ENCODE data around the gene NDUFB2. TPM values are rescaled to one million over a fixed set of nuclear protein-coding genes. Genes with fewer than 3 reads are reported as not detected.

Gene NDUFB2
- total and polyA plus RNA-seq, 2 of the 13 experiments (the other 11 are each of a cell fraction or from before 2014, with no cell fraction given) = 206 to 221 TPM

DNA sequence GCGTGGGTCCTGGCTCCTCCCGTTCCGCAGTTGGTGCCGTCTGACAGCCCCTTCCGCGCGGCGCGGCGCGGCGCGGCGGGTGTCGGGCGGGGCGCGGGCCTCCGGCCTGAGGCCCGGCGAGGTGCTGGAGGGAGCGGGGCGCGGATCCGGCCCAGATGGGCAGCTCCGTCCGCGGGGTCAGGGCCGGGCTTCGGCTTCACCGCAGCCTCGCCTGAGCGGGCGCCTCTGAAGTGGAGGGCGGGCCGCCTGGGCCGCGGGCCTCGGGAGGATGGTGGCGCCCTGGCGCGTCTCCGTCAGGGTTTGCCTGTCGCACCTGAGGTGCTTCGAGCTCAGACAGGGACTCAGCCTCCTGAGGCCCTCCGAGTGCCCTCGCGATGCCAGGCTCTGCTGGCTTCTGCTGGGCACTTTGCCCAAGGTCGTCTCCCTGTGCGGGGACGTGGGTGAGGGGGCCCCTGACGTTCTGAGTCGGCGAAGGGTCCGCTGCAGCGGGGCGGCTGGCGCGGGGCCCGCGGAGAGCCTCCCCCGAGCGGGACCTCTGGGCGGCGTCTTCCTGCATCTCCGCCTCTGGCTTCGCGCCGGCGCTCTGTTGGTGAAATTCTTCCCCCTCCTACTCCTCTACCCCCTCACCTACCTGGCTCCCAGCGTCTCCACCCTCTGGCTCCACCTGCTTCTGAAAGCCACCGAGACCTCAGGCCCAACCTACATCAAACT, 23.3 kb upstream of the NDUFB2 start (continued):
- no peak for TF ChIP-seq FIP1L1 (IDR thresholded peaks at IDR 0.05; ENCODE audit: borderline replicate concordance, insufficient read depth, low read depth, low read length)
- TF ChIP-seq CENPT (CRISPR knock-in tag; IDR thresholded peaks at IDR 0.05; ENCODE audit: low read depth) = 0 out of 2 replicates have a peak, but pooled peaks have one; percentile 41
- no peak for TF ChIP-seq ZBTB8A (CRISPR knock-in tag; IDR thresholded peaks at IDR 0.05; ENCODE audit: borderline replicate concordance, low read depth)
- TF ChIP-seq EHMT2 (IDR thresholded peaks at IDR 0.05; ENCODE audit: borderline replicate concordance, low read depth, low read length) = no peak
- no peak for TF ChIP-seq ZNF619 (CRISPR knock-in tag; IDR thresholded peaks at IDR 0.05)
- no peak for TF ChIP-seq JUNB (CRISPR knock-in tag; IDR thresholded peaks at IDR 0.05; ENCODE audit: borderline replicate concordance)
- TF ChIP-seq BATF2 (CRISPR knock-in tag; IDR thresholded peaks at IDR 0.05) = no peak
- 0 out of 2 replicates have a peak, but pooled peaks have one; percentile 3 for TF ChIP-seq ATF3 (CRISPR knock-in tag; IDR thresholded peaks at IDR 0.05)
- TF ChIP-seq ZFP90 (CRISPR knock-in tag; IDR thresholded peaks at IDR 0.05; ENCODE audit: borderline replicate concordance) = no peak
- no peak for TF ChIP-seq MED13 (CRISPR knock-in tag; IDR thresholded peaks at IDR 0.05)
- TF ChIP-seq ZMYM3 (CRISPR knock-in tag; IDR thresholded peaks at IDR 0.05) = no peak
- TF ChIP-seq ZNF558 (CRISPR knock-in tag; IDR thresholded peaks at IDR 0.05; ENCODE audit: borderline replicate concordance) = no peak; the same call in 1 of the 2 replicates
- peak; percentile 10 for TF ChIP-seq AGO2 (optimal IDR thresholded peaks at IDR 0.05; ENCODE audit: low read depth, low read length)
- no peak for TF ChIP-seq ARID5B (CRISPR knock-in tag; IDR thresholded peaks at IDR 0.05)
- TF ChIP-seq, protein P1, sequence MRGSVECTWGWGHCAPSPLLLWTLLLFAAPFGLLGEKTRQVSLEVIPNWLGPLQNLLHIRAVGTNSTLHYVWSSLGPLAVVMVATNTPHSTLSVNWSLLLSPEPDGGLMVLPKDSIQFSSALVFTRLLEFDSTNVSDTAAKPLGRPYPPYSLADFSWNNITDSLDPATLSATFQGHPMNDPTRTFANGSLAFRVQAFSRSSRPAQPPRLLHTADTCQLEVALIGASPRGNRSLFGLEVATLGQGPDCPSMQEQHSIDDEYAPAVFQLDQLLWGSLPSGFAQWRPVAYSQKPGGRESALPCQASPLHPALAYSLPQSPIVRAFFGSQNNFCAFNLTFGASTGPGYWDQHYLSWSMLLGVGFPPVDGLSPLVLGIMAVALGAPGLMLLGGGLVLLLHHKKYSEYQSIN (CRISPR knock-in tag; IDR thresholded peaks at IDR 0.05; ENCODE audit: borderline replicate concordance) = no peak
- TF ChIP-seq, protein P2, sequence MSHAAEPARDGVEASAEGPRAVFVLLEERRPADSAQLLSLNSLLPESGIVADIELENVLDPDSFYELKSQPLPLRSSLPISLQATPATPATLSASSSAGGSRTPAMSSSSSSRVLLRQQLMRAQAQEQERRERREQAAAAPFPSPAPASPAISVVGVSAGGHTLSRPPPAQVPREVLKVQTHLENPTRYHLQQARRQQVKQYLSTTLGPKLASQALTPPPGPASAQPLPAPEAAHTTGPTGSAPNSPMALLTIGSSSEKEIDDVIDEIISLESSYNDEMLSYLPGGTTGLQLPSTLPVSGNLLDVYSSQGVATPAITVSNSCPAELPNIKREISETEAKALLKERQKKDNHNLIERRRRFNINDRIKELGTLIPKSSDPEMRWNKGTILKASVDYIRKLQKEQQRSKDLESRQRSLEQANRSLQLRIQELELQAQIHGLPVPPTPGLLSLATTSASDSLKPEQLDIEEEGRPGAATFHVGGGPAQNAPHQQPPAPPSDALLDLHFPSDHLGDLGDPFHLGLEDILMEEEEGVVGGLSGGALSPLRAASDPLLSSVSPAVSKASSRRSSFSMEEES (CRISPR knock-in tag; IDR thresholded peaks at IDR 0.05) = no peak
- no peak for TF ChIP-seq TEAD3 (CRISPR knock-in tag; optimal IDR thresholded peaks at IDR 0.05; ENCODE audit: borderline replicate concordance)
- TF ChIP-seq ZNF232 (CRISPR knock-in tag; IDR thresholded peaks at IDR 0.05; ENCODE audit: borderline replicate concordance) = 0 out of 2 replicates have a peak, but pooled peaks have one; percentile 37
- no peak for TF ChIP-seq ZNF235 (CRISPR knock-in tag; IDR thresholded peaks at IDR 0.05; ENCODE audit: borderline replicate concordance)
- TF ChIP-seq, protein P3, sequence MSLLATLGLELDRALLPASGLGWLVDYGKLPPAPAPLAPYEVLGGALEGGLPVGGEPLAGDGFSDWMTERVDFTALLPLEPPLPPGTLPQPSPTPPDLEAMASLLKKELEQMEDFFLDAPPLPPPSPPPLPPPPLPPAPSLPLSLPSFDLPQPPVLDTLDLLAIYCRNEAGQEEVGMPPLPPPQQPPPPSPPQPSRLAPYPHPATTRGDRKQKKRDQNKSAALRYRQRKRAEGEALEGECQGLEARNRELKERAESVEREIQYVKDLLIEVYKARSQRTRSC (CRISPR knock-in tag; IDR thresholded peaks at IDR 0.05; ENCODE audit: low read depth) = no peak
- TF ChIP-seq DNMT3B (CRISPR knock-in tag; conservative IDR thresholded peaks at IDR 0.05) = no peak
